ENCODE results near the gene KIAA1549.

GRCh38 chr7:138970952-138971351 lies 10.2 kb downstream of the KIAA1549 start:
- TF ChIP-seq EP300 (IDR thresholded peaks at IDR 0.05) (no peak), CTCF (IDR thresholded peaks at IDR 0.05) (no peak), POLR2A (IDR thresholded peaks at IDR 0.05; ENCODE audit: low read depth) (no peak)
